Heart left ventricle (tissue), 13 donors: ENCODE measurements around the gene GRAMD1B.

Experiments used
- CTCF ChIP-seq, 12 donors: fragments of 200-600 bp; sonication (generic) in 4 of 12; IDR thresholded peaks; one replicate each; pipeline versions ENCODE4 v1.5.0 to v1.8.0; 2018 to 2022; ENCODE audit warnings: antibody characterized with exemption in 12 of 12, mild to moderate bottlenecking in 5 of 12
- POLR2A ChIP-seq, 2 donors: fragments of 450-650 bp; IDR thresholded peaks; one replicate each; pipeline ENCODE4 v1.6.1; 2017; ENCODE audit warnings: antibody characterized with exemption in 2 of 2, mild to moderate bottlenecking in 2 of 2, moderate library complexity in 2 of 2
- donor health status: ischemic (EF 13 %, LVEDD 7.1; RV severe dilation, severe dysfunction).
- donor health status: DM: no; HTN: yes; CAD: no.
- donor health status: DM: no; HTN: no; CAD: no.
- donor health status: ischemic (EF 25% LVEDD 6.9; RV normal size, moderate dysfunction).
- donor health status: ischemic (EF 25% LVEDD 5.7; RV mildly dilated, moderate dysfunction).
- donor health status: ischemic (EF 35%, LVEDD 5.7; RV mildly dilated, moderate dysfunction).
- donor health status: nonischemic (EF 11% LVEDD 7.7; RV severe dilation, severe dysfunction).
- donor health status: DM: yes; HTN: yes; CAD: no.
- donor health status: PGD.
- donor health status: ischemic (EF 29% LVEDD 5.4; RV normal size, mild dysfunction).
- donor health status: nonischemic (EF 23%, LVEDD 6.1; RV moderate dilation, normal function).

- TF ChIP-seq CTCF (IDR thresholded peaks at IDR 0.05) = no peak
- no peak for TF ChIP-seq POLR2A (IDR thresholded peaks at IDR 0.05)
Measured at GRCh38 chr11:123585206-123585605, 155.1 kb downstream of the GRAMD1B start.
